ENCODE data around the gene MLLT3. TPM values are rescaled to one million over a fixed set of nuclear protein-coding genes. Genes with fewer than 3 reads are reported as not detected.

MLLT3 gene
- total RNA-seq, 4 donors from 2014 or later = 2.1 to 30.4 (median 14.0) TPM

- no peaks in the 10 kb centered on the region for H3K36me3 ChIP-seq
- intact Hi-C loops (cut with DNase I; ENCODE audit: low total_unique reads) = no loop called here
- TF ChIP-seq POLR2A (IDR thresholded peaks at IDR 0.05) (no peak), CTCF (IDR thresholded peaks at IDR 0.05) (no peak)
These were observed 212.8 kb downstream of the MLLT3 start for GRCh38 chr9:20409321-20410092.

GRCh38 chr9:20408513-20408912 is 213.8 kb downstream of the MLLT3 start:
- Histone ChIP-seq H3K36me3 (no peaks in the 10 kb centered on the region), H3K27me3 (no peaks in the 10 kb centered on the region), H3K4me3 (no peak overlapping the region), H3K9me3 (no peaks in the 10 kb centered on the region), H3K4me1 (no peaks in the 10 kb centered on the region), H3K27ac (no peak overlapping the region)
- intact Hi-C loops (cut with DNase I; ENCODE audit: low total_unique reads) = no loop called here
- TF ChIP-seq POLR2A (IDR thresholded peaks at IDR 0.05) (no peak), CTCF (IDR thresholded peaks at IDR 0.05) (no peak)
- DNase-seq = no peak

More at GRCh38 chr9:20409321-20410092, 212.8 kb downstream of the MLLT3 start:
- Histone ChIP-seq H3K4me3 (no peak overlapping the region), H3K27me3 (no peaks in the 10 kb centered on the region), H3K4me1 (no peaks in the 10 kb centered on the region), H3K27ac (no peak overlapping the region), H3K9me3 (no peaks in the 10 kb centered on the region)
- DNase-seq = no peak

GRCh38 chr9:20407013-20407412 is 215.3 kb downstream of the MLLT3 start:
- H3K27ac ChIP-seq = no peak overlapping the region
- intact Hi-C loops (cut with DNase I; ENCODE audit: low total_unique reads) = no loop called here
- no peak for DNase-seq
- H3K4me3 ChIP-seq = no peak overlapping the region
- no peaks in the 10 kb centered on the region for H3K4me1 ChIP-seq
- no peaks in the 10 kb centered on the region for H3K9me3 ChIP-seq
- H3K27me3 ChIP-seq = no peaks in the 10 kb centered on the region
- H3K36me3 ChIP-seq = no peaks in the 10 kb centered on the region
- no peak for TF ChIP-seq CTCF (IDR thresholded peaks at IDR 0.05)
- TF ChIP-seq POLR2A (IDR thresholded peaks at IDR 0.05) = no peak

- TF ChIP-seq CTCF (IDR thresholded peaks at IDR 0.05) = no peak
- intact Hi-C loops (cut with DNase I; ENCODE audit: low total_unique reads) = no loop called here
- H3K9me3 ChIP-seq = no peaks in the 10 kb centered on the region
- no peak for DNase-seq
- H3K36me3 ChIP-seq = no peaks in the 10 kb centered on the region
- no peaks in the 10 kb centered on the region for H3K27me3 ChIP-seq
- no peaks in the 10 kb centered on the region for H3K4me1 ChIP-seq
- no peak overlapping the region for H3K27ac ChIP-seq
- H3K4me3 ChIP-seq = no peak overlapping the region
These were observed 216.0 kb downstream of the MLLT3 start for GRCh38 chr9:20406344-20406743.

GRCh38 chr9:20405616-20406015 is 216.7 kb downstream of the MLLT3 start:
- H3K4me3 ChIP-seq = no peak overlapping the region
- DNase-seq = no peak
- no peak for TF ChIP-seq CTCF (IDR thresholded peaks at IDR 0.05)
- no peak for TF ChIP-seq POLR2A (IDR thresholded peaks at IDR 0.05)
- no peak overlapping the region for H3K27ac ChIP-seq
- no peaks in the 10 kb centered on the region for H3K36me3 ChIP-seq
- H3K9me3 ChIP-seq = no peaks in the 10 kb centered on the region
- H3K4me1 ChIP-seq = no peaks in the 10 kb centered on the region
- intact Hi-C loops (cut with DNase I; ENCODE audit: low total_unique reads) = no loop called here
- H3K27me3 ChIP-seq = no peaks in the 10 kb centered on the region

Data from uterus (tissue), 4 donors.